HCT116 (cell line): ENCODE results near the gene ANKRD16. TPM values are rescaled to one million over a fixed set of nuclear protein-coding genes. Genes with fewer than 3 reads are reported as not detected.

ENCODE experiments used
- ATAC-seq: fragments of 200-7000 bp; cut with Tn5 transposase; 2 replicates; pipeline ENCODE4 v1.9.1; 2020; ENCODE audit warnings: mild to moderate bottlenecking, moderate library complexity
- BruUV-seq: library from RNA; stranded (reverse); fragments of 400-500 nt; replicated peaks from 2 replicates; lab custom pipeline; 2021; lab: Mats Ljungman, UMichigan
- CTCF ChIA-PET: fragments of 300-600 bp; sonication (Branson Sonifier 250); formaldehyde crosslinking; loops from one replicate; lab custom pipeline; 2021; ENCODE audit warnings: antibody characterized with exemption; lab: Charles Lee
- POLR2A ChIA-PET: fragments of 300-600, 350-600 bp; sonication (Branson Sonifier 250); formaldehyde crosslinking; loops from one replicate; lab custom pipeline; 2021; ENCODE audit warnings: antibody characterized with exemption; lab: Charles Lee
- RAD21 ChIA-PET, 2 experiments: fragments of 300-600 bp; sonication (Branson Sonifier 250); formaldehyde crosslinking; loops; one replicate each; lab custom pipeline; 2023; ENCODE audit warnings: low total read pairs in 2 of 2; ENCODE audit not compliant: uncharacterized antibody in 2 of 2, unreplicated experiment in 2 of 2, low non-redundant PET in 1 of 2; lab: Charles Lee
- DNase-seq: peaks from one replicate; pipeline ENCODE4 v3.0.0-alpha.2; 2010; ENCODE audit warnings: low read depth, low spot score
- H2AFZ ChIP-seq: fragments of 200-600 bp; shearing (Covaris generic), sonication (generic); 2 replicates; pipeline ENCODE4 v1.6.1; 2017; ENCODE audit warnings: low read depth, mixed run types, mixed read lengths, antibody characterized with exemption, low read length; ENCODE audit not compliant: poor library complexity, severe bottlenecking
- H3K27ac ChIP-seq: 2 replicates; pipeline ENCODE4 v1.5.1; 2012; ENCODE audit warnings: low read depth, low read length
- H3K27me3 ChIP-seq: fragments of 200-600 bp; sonication (generic); 2 replicates; pipeline ENCODE4 v1.6.1; 2016; ENCODE audit warnings: mixed run types, low read length, mixed read lengths; ENCODE audit not compliant: insufficient read depth
- H3K36me3 ChIP-seq, 2 experiments: fragments of 200-500 bp in 1 of 2; fragments of 200-600 bp in 1 of 2; sonication (Bioruptor generic) in 1 of 2; sonication (generic) in 1 of 2; 2 replicates each; pipeline versions ENCODE4 v1.5.1 to v1.6.1; 2014 to 2016; ENCODE audit warnings: low read length in 2 of 2, inconsistent platforms in 1 of 2, mixed read lengths in 1 of 2, mixed run types in 1 of 2; ENCODE audit not compliant: insufficient read depth in 2 of 2, control insufficient read depth in 1 of 2
- H3K4me1 ChIP-seq, 2 experiments: fragments of 200-600 bp in 1 of 2; sonication (generic) in 1 of 2; 2 replicates each; pipeline versions ENCODE4 v1.5.1 to v1.6.1; 2012 to 2017; ENCODE audit warnings: low read length in 2 of 2, inconsistent platforms in 1 of 2, mild to moderate bottlenecking in 1 of 2, mixed read lengths in 1 of 2, mixed run types in 1 of 2, moderate library complexity in 1 of 2; ENCODE audit not compliant: insufficient read depth in 2 of 2, control insufficient read depth in 1 of 2
- H3K4me2 ChIP-seq: fragments of 200-600 bp; sonication (generic); 2 replicates; pipeline ENCODE4 v1.6.1; 2017; ENCODE audit warnings: mixed run types, low read length, mixed read lengths
- H3K4me3 ChIP-seq, 2 experiments: fragments of 200-600 bp in 1 of 2; sonication (generic) in 1 of 2; replicated peaks in 1 of 2; 2 replicates each; pipeline ENCODE4 v1.5.1; 2011 to 2016; ENCODE audit warnings: low read length in 2 of 2, control low read depth in 1 of 2, low read depth in 1 of 2, mild to moderate bottlenecking in 1 of 2, mixed read lengths in 1 of 2, mixed run types in 1 of 2
- H3K79me2 ChIP-seq: fragments of 200-600 bp; sonication (generic); 2 replicates; pipeline ENCODE4 v1.6.1; 2017; ENCODE audit warnings: mild to moderate bottlenecking, mixed run types, low read length, moderate library complexity, mixed read lengths; ENCODE audit not compliant: insufficient read depth
- H3K9ac ChIP-seq: fragments of 200-600 bp; sonication (generic); 2 replicates; pipeline ENCODE4 v1.6.1; 2016; ENCODE audit warnings: low read length, mixed read lengths
- H3K9me2 ChIP-seq: fragments of 200-600 bp; sonication (generic), shearing (Covaris generic); 2 replicates; pipeline ENCODE4 v1.6.1; 2017; ENCODE audit warnings: mixed run types, mild to moderate bottlenecking, moderate library complexity; ENCODE audit not compliant: insufficient read depth
- H3K9me3 ChIP-seq, 2 experiments: fragments of 200-500 bp in 1 of 2; fragments of 200-600 bp in 1 of 2; sonication (Bioruptor generic) in 1 of 2; sonication (generic) in 1 of 2; 2 replicates each; pipeline ENCODE4 v1.6.1; 2014 to 2017; ENCODE audit warnings: low read length in 2 of 2, mixed read lengths in 2 of 2, inconsistent platforms in 1 of 2, low read depth in 1 of 2, mild to moderate bottlenecking in 1 of 2, mixed run types in 1 of 2, moderate library complexity in 1 of 2; ENCODE audit not compliant: control insufficient read depth in 1 of 2, insufficient read depth in 1 of 2
- H4K20me1 ChIP-seq: fragments of 200-600 bp; sonication (generic), shearing (Covaris generic); 2 replicates; pipeline ENCODE4 v1.6.1; 2017; ENCODE audit warnings: mixed run types, mild to moderate bottlenecking, moderate library complexity; ENCODE audit not compliant: insufficient read depth
- ATF3 ChIP-seq: IDR thresholded peaks from 2 replicates; pipeline ENCODE4 v1.6.1; 2012
- CBX3 ChIP-seq: IDR thresholded peaks from 2 replicates; pipeline ENCODE4 v1.6.1; 2012; ENCODE audit warnings: low read depth
- CEBPB ChIP-seq: IDR thresholded peaks from 2 replicates; pipeline ENCODE4 v1.6.1; 2012; ENCODE audit warnings: low read depth
- CTCF ChIP-seq, 3 experiments: fragments of 200-600 bp in 1 of 3; sonication (generic) in 1 of 3; IDR thresholded peaks in 2 of 3; conservative IDR thresholded peaks in 1 of 3; 2 replicates each; pipeline ENCODE4 v1.5.1; 2012 to 2017; ENCODE audit warnings: low read depth in 2 of 3, low read length in 2 of 3, antibody characterized with exemption in 1 of 3, borderline replicate concordance in 1 of 3, control low read depth in 1 of 3, mild to moderate bottlenecking in 1 of 3, mixed read lengths in 1 of 3, mixed run types in 1 of 3, moderate library complexity in 1 of 3; ENCODE audit not compliant: insufficient read depth in 1 of 3
- EGR1 ChIP-seq: IDR thresholded peaks from 2 replicates; pipeline ENCODE4 v1.6.1; 2012; ENCODE audit warnings: low read depth
- ELF1 ChIP-seq: IDR thresholded peaks from 2 replicates; pipeline ENCODE4 v1.6.1; 2012; ENCODE audit warnings: low read depth, borderline replicate concordance
- EZH2 ChIP-seq: fragments of 200-600 bp; sonication (generic); IDR thresholded peaks from 2 replicates; pipeline ENCODE4 v1.6.1; 2017; ENCODE audit warnings: antibody characterized with exemption, mixed run types
- EZH2phosphoT487 ChIP-seq: fragments of 200-600 bp; IDR thresholded peaks from 2 replicates; pipeline ENCODE4 v1.6.1; 2018; ENCODE audit warnings: antibody characterized with exemption, borderline replicate concordance
- FOSL1 ChIP-seq: IDR thresholded peaks from 2 replicates; pipeline ENCODE4 v1.6.1; 2012; ENCODE audit warnings: low read depth
- JUND ChIP-seq: IDR thresholded peaks from 2 replicates; pipeline ENCODE4 v1.6.1; 2012
- POLR2A ChIP-seq: IDR thresholded peaks from 2 replicates; pipeline ENCODE4 v1.7.0; 2011; ENCODE audit warnings: borderline replicate concordance; ENCODE audit not compliant: insufficient read depth, insufficient read length; ENCODE audit errors: extremely low read depth
- POLR2AphosphoS5 ChIP-seq: IDR thresholded peaks from 2 replicates; pipeline ENCODE4 v1.6.1; 2011; ENCODE audit warnings: mild to moderate bottlenecking, low read depth, low read length, moderate library complexity
- RAD21 ChIP-seq: IDR thresholded peaks from 2 replicates; pipeline ENCODE4 v1.6.1; 2012; ENCODE audit warnings: low read depth, mild to moderate bottlenecking
- SRF ChIP-seq: IDR thresholded peaks from 2 replicates; pipeline ENCODE4 v1.6.1; 2012; ENCODE audit warnings: low read depth
- TCF7L2 ChIP-seq: IDR thresholded peaks from 2 replicates; pipeline ENCODE4 v1.7.0; 2011; ENCODE audit warnings: borderline replicate concordance, inconsistent platforms; ENCODE audit not compliant: insufficient read depth, insufficient read length; ENCODE audit errors: extremely low read depth
- YY1 ChIP-seq: IDR thresholded peaks from 2 replicates; pipeline ENCODE4 v1.6.1; 2011; ENCODE audit warnings: low read length, low read depth, moderate library complexity, mild to moderate bottlenecking; ENCODE audit not compliant: insufficient replicate concordance; ENCODE audit errors: extremely low read depth
- ZBTB33 ChIP-seq: IDR thresholded peaks from 2 replicates; pipeline ENCODE4 v1.6.1; 2011; ENCODE audit warnings: mild to moderate bottlenecking, low read length, moderate library complexity; ENCODE audit not compliant: insufficient replicate concordance; ENCODE audit errors: extremely low read depth
- ZFX ChIP-seq: fragments of 450-650 bp; IDR thresholded peaks from 2 replicates; pipeline ENCODE4 v1.6.1; 2017
- ZNF274 ChIP-seq: fragments of 200-500 bp; sonication (Bioruptor generic); IDR thresholded peaks from 2 replicates; pipeline ENCODE4 v1.6.1; 2014; ENCODE audit warnings: mild to moderate bottlenecking, low read depth, low read length, inconsistent platforms
- intact Hi-C: fragments of 100-400 bp; cut with micrococcal nuclease; formaldehyde crosslinking; loops from 2 replicates; pipeline ENCODE4 v1.10.0; 2022
- total RNA-seq: library from RNA; stranded (reverse); gene quantifications from one replicate; pipeline ENCODE4 v1.2.1, GENCODE V29; 2021; ENCODE audit not compliant: unreplicated experiment

Gene ANKRD16
- total RNA-seq, 1 experiment from 2014 or later: 9.4 TPM

GRCh38 chr10:5913736-5914135, 24.0 kb upstream of the ANKRD16 start:
- H3K36me3 ChIP-seq: peaks cover 49 to 75% of the 10 kb centered on the region in 2 experiments
- POLR2A ChIA-PET: no interaction called here
- CTCF ChIA-PET: no interaction called here
- H3K4me1 ChIP-seq: no peaks in the 10 kb centered on the region
- no peak overlapping the region for H3K9ac ChIP-seq
- H3K4me3 ChIP-seq: no peak overlapping the region
- intact Hi-C loops: no loop called here
- H3K27ac ChIP-seq: no peak overlapping the region
- DNase-seq: no peak
- RAD21 ChIA-PET: no interaction called here
- H3K4me2 ChIP-seq: no peak overlapping the region
- TF ChIP-seq EGR1: no peak
- no peak for TF ChIP-seq POLR2A
- no peak for TF ChIP-seq ZBTB33
- no peak for TF ChIP-seq CBX3
- no peak for TF ChIP-seq EZH2
- no peak for TF ChIP-seq CEBPB
- TF ChIP-seq YY1: no peak
- TF ChIP-seq EZH2phosphoT487: no peak
- no peak for TF ChIP-seq ZNF274
- no peak for TF ChIP-seq JUND
- TF ChIP-seq ZFX: no peak
- no peak for TF ChIP-seq POLR2AphosphoS5
- no peak for TF ChIP-seq ELF1
- TF ChIP-seq FOSL1: no peak
- no peak for TF ChIP-seq ATF3
- TF ChIP-seq SRF: no peak
- TF ChIP-seq CTCF (IDR thresholded peaks at IDR 0.05 in 2 of 3, conservative IDR thresholded peaks at IDR 0.05 in 1 of 3; ENCODE audit: borderline replicate concordance in 1 of 3, insufficient read depth in 1 of 3, low read depth in 2 of 3, low read length in 2 of 3): no peak
- no peak for TF ChIP-seq TCF7L2
- TF ChIP-seq RAD21: no peak
- no TSS peak for BruUV-seq
- ATAC-seq: no peak
- H2AFZ ChIP-seq: no peak overlapping the region
- no peaks in the 10 kb centered on the region for H3K9me3 ChIP-seq
- H3K9me2 ChIP-seq: no peaks in the 10 kb centered on the region
- H3K27me3 ChIP-seq: no peaks in the 10 kb centered on the region
- no peaks in the 10 kb centered on the region for H4K20me1 ChIP-seq
- H3K79me2 ChIP-seq: no peaks in the 10 kb centered on the region
